ENCODE results near the gene FGD6. TPM values are rescaled to one million over a fixed set of nuclear protein-coding genes. Genes with fewer than 3 reads are reported as not detected.
A peak's percentile ranks its signal among the peaks of the same experiment; 100 is the strongest.
"Not testable (repeated sequence)": the region's sequence is repeated elsewhere in the genome, so short reads cannot be mapped to it uniquely, and the experiment has no call there.

FGD6 gene
- polyA plus RNA-seq, 4 donors: 9.5 to 11.8 (median 10.7) TPM

DNA sequence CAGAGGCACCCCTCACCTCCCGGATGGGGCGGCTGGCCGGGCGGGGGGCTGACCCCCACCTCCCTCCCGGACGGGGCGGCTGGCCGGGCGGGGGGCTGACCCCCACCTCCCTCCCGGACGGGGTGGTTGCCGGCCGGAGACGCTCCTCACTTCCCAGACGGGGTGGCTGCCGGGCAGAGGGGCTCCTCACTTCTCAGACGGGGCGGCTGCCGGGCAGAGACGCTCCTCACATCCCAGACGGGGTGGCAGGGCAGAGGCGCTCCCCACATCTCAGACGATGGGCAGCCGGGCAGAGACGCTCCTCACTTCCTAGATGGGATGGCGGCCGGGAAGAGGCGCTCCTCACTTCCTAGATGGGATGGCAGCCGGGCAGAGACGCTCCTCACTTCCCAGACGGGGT, 18.4 kb upstream of the FGD6 start:
- DNase-seq (ENCODE audit: low read depth in 4 of 4, low spot score in 2 of 4): not testable (repeated sequence)

DNA sequence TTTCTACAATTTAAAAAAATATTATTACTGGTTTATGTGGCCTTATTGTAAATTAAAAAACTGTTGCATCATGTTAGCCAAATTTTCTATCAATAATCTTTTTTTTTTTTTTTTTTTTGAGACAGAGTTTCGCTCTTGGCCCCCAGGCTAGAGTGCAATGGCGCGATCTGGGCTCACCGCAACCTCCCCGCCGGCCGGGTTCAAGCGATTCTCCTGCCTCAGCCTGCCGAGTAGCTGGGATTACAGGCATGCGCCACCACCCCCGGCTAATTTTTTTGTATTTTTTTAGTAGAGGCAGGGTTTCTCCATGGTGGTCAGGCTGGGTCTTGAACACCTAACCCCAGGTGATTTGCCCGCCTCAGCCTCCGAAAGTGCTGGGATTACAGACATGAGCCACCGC, 16.9 kb upstream of the FGD6 start:
- DNase-seq (ENCODE audit: low read depth in 4 of 4, low spot score in 2 of 4): not testable (repeated sequence)

DNA sequence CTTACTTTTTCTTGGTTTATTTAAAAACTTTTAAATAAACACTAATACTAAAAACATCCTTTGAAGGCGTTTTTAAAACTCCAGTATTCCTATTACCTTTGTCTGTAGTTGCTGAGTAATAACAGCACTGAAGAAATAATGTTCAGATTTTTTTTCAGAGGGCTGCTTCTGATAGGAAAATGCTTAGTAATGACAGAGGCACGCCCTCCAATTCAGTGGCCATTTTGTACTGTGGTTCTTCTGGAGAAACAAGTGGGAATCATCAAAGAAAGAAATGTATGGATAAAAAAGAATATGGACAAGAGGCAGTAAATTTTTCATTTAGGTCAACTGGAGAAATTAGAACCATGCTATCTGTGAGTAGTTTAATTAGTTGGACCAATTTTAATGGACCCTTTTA, 13.9 kb upstream of the FGD6 start:
- no peak for DNase-seq (ENCODE audit: low read depth in 4 of 4, low spot score in 2 of 4)

DNA sequence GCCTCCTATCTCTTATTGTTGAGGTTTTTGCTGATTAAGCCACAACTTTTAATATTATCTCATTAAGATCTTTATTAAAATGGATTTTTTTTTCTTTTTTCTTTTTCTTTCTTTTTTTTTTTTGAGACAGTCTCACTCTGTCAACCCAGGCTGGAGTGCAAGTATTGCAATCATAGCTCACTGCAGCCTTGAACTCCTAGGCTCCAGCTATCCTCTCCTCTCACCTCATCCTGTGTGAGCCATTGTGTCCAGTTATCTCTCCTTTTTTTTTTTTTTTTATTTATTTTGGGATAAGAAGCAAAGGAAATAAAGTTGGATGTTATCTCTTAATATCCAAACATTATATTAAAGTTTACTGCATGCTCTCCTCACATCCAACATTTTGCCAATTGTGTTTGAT, 13.0 kb upstream of the FGD6 start:
- DNase-seq (ENCODE audit: low read depth in 4 of 4, low spot score in 2 of 4): no peak

DNA sequence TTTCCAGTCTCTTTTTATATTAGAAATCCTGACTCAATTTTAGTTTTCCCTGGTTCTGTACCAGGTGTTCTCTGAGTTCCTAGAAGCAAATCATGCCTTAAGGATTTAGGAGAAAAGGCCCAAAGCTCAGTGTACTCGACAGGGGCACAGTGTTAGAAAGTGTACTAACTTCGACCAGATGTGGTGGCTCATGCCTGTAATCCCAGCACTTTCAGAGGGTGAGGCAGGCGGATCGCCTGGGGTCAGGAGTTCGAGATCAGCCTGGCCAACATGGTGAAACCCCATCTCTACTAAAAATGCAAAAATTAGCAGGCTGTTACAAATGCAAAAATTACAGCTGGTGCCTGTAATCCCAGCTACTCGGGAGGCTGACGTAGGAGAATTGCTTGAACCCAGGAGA, 12.4 kb upstream of the FGD6 start:
- no peak for DNase-seq (ENCODE audit: low read depth in 4 of 4, low spot score in 2 of 4)

DNA sequence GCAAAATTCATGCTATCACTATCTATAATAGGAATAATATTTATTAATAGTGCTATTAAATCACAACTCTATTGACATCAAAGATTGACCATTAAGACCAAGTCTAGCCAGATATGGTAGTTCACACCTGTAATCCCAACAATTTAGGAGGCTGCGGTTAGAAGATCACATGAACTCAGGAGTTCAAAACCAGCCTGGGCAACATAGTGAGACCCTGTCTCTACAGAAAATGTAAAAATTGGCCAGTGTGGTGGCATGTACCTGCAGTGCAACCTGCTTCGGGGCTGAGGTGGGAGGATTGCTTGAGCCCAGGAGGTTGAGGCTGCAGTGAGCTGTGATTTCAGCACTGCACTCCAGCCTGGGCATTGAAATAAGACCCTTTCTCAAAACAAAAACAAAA, 11.3 kb upstream of the FGD6 start:
- no peak for DNase-seq (ENCODE audit: low read depth in 4 of 4, low spot score in 2 of 4)

DNA sequence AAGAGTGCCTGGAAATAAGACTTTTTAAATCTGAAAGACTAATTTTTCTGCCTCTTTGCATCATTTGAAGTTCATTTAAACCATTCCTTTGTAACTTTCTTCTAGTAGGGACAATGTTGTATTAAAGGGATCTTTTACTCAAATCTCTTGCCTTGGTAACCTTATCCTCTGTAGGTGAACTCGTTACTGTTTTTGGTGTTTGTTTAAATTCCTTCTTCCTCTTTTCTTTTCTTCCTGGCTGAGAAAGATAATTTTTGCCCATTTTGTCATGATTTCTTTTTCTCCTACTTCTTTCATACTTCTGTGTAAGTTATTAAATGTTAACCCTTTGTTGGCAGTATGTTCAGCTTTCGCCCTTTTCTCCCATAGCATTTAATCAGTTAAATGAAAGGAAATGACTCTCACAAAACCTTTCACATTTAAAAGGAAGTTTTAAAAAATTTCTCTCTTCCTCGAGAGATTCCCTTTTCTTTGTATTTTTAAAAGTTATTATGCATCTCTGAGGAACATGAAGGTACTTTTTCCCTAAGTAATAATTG, 10.6 kb upstream of the FGD6 start:
- no peak for DNase-seq (ENCODE audit: low read depth in 4 of 4, low spot score in 2 of 4)

DNA sequence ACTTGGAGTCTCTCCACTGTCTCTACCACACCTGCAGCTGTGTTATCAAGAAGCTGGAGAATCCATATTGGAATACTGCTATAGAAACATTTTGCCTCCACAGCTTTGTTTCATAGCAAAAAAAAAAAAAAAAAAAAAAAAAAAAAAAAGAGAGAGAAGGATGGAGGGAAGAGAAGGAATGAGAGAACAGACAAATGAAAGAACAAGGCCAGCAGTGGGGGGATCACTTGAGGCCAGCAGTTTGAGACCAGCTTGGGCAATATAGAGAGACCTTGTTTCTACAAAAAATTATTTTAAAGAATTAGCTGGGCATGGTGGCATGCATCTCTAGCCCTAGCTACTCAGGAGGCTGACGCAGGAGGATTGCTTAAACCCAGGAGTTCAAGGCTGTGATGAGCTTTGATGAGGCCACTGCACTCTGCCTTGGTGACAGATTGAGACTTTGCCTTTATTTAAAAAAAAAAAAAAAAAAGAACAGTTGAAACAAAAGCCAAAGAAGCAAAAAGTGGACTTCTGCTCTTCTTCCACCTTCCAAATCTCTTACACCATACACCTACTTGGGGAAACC, 8.5 kb upstream of the FGD6 start:
- DNase-seq (ENCODE audit: low read depth in 4 of 4, low spot score in 2 of 4): no peak

DNA sequence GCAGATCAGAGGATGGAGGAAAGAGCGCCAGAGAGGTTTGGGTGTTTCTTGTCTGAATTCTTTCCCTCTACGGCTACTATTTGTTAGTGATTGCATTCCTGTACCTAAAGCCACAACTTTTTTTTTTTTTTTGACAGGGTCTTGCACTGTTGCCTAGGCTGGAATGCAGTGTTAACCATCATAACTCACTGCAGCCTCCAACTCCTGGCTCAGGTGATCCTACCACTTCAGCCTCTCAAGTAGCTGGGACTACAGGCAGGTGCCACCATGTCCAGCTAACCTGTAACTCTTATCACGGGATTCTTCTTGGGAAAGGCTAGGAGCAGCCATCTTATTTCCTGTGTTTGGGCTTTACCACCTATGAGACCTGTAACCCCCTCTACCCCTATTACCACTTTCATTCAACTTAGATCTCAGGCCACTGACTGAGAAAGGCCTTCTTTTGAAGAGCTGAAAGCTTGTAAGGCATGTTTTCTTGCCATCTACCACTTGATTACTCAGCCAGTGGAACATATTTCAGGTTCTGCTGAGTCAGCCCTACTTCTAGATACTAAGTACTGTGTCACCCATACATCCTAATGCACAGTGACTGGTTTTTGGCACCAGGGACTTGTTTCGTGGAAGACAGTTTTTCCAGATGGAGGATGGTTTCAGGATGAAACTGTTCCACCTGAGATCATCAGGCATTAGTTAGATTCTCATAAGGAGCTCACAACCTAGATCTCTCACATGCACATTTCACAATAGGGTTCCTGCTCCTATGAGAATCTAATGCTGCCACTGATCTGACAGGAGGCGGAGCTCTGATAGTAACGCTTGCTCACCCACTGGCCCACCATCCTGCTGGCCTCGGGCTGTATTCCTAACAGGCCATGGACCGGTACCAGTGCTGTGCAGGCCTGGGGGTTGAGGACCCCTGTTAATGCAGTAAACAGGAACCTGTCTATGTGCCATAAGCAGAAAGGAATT, 7.2 kb upstream of the FGD6 start:
- DNase-seq (ENCODE audit: low read depth in 4 of 4, low spot score in 2 of 4): no peak

DNA sequence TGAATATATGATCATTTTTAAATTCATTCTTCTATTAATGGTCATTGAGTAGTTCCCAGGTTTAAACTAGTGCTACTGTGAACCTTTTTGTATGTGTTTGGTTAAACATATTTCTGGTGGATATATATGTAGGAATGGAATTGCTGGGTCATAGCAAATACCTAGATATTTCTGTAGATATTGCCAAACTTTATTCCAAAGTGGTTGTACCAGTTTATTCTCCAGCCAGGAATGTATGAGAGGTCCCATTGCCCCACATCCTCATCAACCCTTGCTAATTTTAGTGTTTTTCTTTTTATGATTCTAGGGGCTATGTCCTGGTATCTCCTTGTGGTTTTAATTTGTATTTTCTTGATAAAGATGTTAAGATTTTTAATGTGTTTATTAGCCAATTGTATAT, 3.5 kb upstream of the FGD6 start:
- DNase-seq (ENCODE audit: low read depth in 4 of 4, low spot score in 2 of 4): no peak

DNA sequence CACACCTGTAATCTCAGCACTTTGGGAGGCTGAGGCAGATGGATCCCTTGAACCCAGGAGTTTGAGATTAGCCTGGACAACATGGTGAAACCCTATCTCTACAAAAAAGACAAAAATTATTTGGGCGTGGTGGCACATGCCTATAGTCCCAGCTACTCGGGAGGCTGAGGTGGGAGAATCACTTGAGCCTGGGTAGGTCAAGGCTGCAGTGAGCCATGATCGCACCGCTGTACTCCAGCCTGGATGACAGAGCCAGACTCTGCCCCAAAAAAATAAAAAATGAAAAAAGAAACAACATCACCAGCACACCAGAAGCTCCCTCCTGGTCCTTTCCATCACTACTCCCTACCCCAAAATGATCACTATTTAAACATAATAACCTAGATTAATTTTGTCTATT, 2.9 kb upstream of the FGD6 start:
- no peak for DNase-seq (ENCODE audit: low read depth in 4 of 4, low spot score in 2 of 4)

DNA sequence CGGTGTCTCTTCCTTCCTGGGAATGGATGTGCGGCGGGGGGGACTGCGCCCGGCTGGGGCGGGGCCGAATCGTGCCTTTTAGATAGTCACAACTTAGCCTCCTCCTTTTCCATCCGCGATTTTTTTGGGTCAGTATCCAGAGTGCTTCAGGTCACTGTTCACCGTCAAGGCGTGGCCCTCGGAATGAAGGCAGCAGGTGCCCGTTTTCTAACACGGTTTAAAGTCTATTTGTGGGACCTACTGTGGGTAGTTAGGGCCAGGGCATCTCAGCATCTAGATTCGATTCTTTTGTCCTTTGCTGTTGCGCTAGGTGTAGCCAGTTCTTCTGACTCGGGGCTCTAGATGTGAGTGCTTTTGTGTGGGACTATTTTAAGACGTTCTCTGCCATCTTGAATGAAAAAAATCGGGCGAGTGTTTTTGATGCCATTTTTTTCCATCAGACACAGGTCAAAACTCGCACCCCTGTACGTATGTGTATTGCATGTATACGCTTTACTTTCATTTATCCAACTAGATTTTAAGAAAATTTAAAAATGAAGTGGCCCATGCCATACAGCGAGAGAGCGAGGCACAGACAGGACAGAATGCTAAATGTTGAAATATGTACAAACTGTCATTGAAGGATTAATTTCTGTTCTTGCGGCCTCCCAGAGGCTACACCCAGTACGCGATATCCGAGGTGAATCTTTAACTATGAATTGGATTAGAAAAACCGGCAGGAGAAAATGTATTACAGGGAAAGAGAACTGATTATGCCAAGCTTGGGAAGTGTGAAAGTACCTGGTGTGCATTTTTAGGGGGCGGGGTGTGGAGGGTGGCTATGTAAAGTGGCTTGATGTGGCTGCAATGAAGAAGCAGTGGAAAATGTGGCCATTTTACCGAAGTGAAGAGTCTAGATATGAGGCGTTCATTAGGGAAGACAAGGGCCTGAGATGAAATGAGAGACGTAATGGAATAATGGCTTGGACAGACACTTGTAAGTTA, 1.2 kb upstream of the FGD6 start:
- peak; percentile 53 to 85 (median 62) for DNase-seq (ENCODE audit: low read depth in 4 of 4, low spot score in 2 of 4)

DNA sequence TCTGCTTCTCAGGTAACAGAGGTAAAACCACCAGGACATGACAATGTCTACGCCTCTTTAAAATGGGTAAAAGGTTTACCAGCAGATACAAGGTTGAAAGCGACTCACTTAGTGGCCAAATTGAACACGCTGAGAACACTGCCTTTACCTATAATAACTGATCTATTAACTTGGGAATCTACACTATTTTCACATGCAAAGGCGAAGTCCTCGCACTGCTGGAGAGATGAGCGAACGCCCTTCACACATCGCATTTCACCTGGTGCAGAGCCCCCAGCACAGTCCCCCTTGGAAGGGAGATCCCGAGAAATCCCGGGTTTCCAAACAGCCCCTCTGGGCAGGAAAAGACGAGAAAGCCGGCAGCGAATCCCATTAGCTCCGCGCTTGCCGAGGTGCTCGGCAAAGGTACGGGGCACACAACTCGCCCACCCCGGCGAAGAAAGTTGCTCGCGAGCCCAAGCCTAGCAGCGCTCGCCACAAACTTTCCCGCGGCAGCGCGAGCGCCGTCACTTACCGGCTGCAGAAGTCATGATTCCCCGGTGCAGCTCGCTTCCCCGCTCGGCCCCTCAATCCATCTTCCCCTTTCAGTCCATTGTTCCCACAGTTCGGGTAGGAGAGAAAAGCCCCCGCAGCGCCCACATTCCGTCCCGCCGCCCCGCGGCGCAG, 423 bp downstream of the FGD6 start:
- peak in 3 of 4 donors; percentile 47 to 66 (median 61) for DNase-seq (ENCODE audit: low read depth in 4 of 4, low spot score in 2 of 4)

DNA sequence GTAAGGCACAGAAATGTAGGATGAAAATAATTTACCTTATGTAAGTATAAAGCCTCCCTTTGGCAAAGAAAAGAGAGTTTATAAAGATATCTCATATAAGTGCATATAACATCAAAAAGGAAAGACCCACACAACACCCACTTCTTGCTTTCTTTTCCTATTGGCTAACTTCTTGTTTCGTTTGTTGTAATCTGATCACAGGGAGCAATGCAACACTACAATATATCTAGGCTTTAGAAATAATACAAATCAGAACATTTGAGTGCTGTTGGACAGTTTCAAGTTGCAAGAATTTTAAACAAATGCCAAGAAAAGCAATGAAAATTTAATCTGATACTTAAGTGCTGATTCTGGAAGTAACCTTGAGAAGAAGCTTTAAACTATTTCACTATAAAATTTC, 1.3 kb downstream of the FGD6 start:
- peak in 1 of 4 donors; percentile 49 for DNase-seq (ENCODE audit: low read depth in 4 of 4, low spot score in 2 of 4)

DNA sequence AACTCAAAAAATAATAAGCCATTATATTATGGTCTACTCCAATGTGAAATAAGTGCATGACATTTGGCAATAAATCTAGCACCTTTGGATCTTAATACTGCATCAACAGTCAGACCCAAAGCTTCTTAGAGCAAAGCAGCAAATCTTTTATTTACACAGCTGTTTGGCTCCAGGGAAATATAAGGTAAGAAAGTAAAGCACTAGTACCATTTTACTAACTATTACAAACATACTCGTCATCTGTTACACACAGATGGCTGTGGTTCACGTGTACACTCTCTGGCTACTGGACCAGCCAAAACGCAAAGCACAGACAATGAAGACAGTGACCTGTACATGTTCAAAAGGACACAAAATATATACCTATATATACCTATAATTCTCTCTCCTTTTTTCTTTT, 2.8 kb downstream of the FGD6 start:
- DNase-seq (ENCODE audit: low read depth in 4 of 4, low spot score in 2 of 4): no peak

DNA sequence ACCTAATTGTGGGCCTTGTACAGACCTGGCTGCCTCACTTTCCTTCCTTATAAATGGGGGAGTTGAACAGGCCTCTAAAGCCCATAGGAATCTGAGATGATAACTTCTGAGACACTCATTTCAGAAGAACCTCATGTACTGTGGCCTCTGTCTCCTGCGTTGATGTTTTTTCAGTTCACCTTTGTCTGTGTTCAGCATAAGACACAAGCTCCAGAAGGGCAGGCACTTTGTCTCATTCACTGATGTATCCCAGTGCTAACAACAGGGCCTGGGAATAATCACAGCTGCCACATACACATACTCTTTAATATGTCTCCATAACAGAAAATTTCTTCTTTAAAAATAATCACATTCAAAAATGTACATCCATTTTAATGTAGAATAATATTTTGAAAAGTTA, 3.3 kb downstream of the FGD6 start:
- no peak for DNase-seq (ENCODE audit: low read depth in 4 of 4, low spot score in 2 of 4)

DNA sequence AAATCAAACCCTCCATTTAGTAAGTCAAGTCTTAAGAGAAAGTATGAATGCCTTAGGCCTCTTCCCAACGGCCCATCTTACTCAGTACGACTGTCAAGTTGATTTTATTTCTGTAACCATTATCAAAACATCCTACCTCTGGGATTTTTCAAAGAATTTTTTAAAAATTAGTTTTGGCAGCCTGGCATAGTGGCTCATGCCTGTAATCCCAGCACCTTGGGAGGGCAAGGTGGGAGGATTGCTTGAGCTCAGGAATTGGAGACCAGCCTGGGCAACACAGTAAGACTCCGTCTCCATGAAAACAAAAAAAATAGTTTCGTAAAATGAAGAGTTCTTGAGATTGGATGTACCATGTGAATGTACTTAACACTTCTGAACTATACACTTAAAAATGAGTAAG, 4.1 kb downstream of the FGD6 start:
- DNase-seq (ENCODE audit: low read depth in 4 of 4, low spot score in 2 of 4): no peak

DNA sequence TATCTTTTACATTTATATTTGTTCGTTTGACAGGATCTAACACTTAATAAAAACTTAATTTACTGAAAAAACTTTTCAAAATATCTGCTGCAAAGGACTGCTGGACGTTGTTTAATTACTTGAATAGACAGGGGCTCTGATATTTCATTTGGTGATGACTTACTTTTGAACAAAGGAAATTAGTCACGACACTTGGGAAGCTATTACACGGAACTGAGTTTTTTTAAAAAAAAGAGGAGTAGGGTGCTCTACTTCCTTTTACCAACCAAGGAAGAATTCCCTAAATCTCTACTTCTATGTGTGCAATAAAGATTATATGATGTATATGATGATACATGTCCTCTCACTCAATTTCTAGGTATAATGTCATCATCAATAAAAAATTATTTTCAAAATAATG, 4.7 kb downstream of the FGD6 start:
- DNase-seq (ENCODE audit: low read depth in 4 of 4, low spot score in 2 of 4): no peak

DNA sequence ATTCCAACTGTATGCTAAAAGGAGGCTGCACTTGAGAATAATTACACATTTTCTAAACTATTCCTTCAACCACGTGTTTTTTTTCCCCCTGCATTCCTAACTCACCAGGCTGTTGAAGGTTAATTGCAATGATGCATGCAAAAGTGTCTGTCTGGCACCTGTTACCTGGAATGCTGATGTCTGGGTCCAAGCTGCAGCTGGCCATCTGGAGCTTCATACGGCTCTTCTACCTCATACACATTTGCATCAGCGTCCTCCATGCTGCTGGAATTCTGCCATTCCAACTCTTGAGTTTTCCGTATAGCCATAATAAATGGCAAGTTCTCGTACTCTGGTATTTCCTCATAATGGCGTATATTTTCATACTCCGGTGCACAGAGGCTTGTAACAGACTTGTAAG, 8.6 kb downstream of the FGD6 start:
- no peak for DNase-seq (ENCODE audit: low read depth in 4 of 4, low spot score in 2 of 4)

DNA sequence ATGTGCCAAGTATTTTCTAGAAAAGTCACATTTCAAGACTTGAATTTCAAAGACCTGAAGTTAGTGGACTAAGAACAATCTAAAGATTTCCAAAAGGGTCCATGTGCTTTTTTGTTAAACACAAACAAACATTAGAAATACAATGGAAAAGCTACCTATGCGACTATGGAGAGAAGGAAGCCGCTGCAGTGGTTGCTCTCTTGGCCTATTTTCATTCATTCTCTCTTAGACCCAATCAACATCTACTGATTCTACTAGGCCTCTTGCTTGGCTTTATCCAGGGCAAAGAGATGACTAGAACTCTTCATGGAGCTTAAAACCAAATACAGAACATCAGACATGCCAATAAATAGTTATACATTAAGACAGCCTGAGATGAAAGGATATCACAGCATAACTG, 9.9 kb downstream of the FGD6 start:
- DNase-seq (ENCODE audit: low read depth in 4 of 4, low spot score in 2 of 4): no peak
